Measurements from ENCODE around the gene CD8A. TPM values are rescaled to one million over a fixed set of nuclear protein-coding genes. Genes with fewer than 3 reads are reported as not detected.

CD8A gene
- total RNA-seq, 6 experiments from 2014 or later = not detected

DNA sequence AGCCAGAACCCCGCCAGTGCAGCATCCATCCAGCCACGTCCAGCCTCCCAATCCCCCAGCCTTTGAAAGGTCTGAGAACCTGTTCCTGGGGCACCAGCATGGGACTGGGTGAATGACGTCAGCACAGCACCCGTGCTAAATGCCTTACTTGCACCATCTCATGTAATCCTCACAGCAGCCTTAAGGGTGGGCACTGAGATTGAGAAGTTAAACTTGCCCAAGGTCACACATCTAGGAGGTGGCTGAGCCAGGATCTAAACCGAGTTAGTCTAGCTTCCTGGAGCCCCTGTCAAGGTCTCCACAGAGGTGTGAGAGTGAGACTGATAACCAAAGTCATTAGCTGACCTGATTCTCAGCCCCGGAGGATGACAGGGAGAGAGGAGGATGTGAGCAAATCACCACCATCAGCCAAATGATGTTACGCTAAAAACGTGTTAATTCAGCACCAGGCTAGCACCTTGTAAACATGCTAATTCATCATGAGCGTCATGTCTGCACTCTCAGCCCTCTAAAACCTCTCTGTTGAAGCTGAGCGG lies 4.6 kb downstream of the CD8A start:
- H3K27ac Mint-ChIP-seq = no peak overlapping the region
- no peak for DNase-seq
- no peaks in the 10 kb centered on the region for H3K9me3 Mint-ChIP-seq
- peaks cover 2% of the 10 kb centered on the region for H3K4me1 Mint-ChIP-seq (ENCODE audit: low read depth)
- TF ChIP-seq, protein P1, sequence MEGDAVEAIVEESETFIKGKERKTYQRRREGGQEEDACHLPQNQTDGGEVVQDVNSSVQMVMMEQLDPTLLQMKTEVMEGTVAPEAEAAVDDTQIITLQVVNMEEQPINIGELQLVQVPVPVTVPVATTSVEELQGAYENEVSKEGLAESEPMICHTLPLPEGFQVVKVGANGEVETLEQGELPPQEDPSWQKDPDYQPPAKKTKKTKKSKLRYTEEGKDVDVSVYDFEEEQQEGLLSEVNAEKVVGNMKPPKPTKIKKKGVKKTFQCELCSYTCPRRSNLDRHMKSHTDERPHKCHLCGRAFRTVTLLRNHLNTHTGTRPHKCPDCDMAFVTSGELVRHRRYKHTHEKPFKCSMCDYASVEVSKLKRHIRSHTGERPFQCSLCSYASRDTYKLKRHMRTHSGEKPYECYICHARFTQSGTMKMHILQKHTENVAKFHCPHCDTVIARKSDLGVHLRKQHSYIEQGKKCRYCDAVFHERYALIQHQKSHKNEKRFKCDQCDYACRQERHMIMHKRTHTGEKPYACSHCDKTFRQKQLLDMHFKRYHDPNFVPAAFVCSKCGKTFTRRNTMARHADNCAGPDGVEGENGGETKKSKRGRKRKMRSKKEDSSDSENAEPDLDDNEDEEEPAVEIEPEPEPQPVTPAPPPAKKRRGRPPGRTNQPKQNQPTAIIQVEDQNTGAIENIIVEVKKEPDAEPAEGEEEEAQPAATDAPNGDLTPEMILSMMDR (IDR thresholded peaks at IDR 0.05) = no peak
- no peak overlapping the region for H3K4me3 Mint-ChIP-seq
- no peaks in the 10 kb centered on the region for H3K36me3 Mint-ChIP-seq (ENCODE audit: low read depth)
- peaks cover 32% of the 10 kb centered on the region for H3K27me3 Mint-ChIP-seq (ENCODE audit: insufficient read depth)

DNA sequence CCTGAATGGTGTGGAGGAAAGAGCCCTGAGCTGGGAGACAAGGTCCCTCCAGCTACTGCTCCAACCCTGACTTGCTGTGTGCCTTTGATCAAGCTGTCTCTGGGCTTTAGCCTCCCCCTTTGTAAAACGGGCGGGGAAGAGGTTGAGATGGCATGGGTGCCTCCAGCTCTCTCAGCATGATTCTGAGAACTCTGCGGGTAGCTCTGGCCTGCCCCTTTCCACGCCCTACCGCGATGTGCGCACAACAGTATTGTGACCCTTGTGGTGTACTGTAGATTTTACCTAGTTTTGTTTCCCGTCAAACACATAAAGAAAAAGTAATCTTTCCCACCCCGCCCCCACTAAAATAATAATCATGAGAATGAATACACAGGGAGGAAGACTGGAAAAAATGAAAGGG lies 5.3 kb downstream of the CD8A start:
- H3K36me3 Mint-ChIP-seq (ENCODE audit: low read depth) = no peaks in the 10 kb centered on the region
- no peaks in the 10 kb centered on the region for H3K9me3 Mint-ChIP-seq
- peaks cover 30% of the 10 kb centered on the region for H3K27me3 Mint-ChIP-seq (ENCODE audit: insufficient read depth)
- no peaks in the 10 kb centered on the region for H3K4me1 Mint-ChIP-seq (ENCODE audit: low read depth)
- H3K4me3 Mint-ChIP-seq = no peak overlapping the region
- DNase-seq = no peak
- no peak overlapping the region for H3K27ac Mint-ChIP-seq
- TF ChIP-seq, protein P1 (IDR thresholded peaks at IDR 0.05) = no peak

DNA sequence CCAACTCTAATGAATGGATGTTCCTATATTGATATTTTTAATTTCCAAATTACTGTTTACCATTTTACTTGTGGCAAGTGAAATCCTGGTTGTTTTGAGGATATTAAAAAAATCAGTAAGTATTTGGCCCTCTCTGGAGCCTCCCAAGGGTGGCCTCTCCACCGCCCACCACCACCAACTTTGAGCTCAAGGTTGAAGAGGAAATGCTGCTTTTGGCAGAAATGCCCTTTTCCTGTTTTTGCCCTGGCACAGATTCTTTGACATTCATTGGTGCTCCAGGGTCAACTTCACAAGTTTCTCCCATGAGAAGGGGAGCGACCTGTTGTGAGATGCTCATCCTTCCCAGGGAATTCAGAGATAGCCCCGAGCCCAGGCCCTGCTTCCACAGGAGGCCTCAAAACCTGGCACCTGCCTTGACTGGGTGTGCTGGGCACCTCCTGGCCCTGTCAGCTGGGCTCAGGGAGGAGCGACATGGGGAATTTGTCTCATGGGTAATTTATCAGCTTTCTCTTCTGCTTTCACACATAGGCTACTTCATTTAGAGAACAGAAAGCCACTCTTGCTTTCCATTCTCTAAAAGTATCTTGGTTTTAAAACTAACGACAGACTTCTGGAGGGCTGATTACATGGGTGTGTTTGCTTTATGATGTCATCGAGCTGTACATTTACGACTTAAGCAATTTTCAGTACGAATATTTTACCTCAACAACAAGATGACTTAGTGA lies 6.9 kb downstream of the CD8A start:
- Mint-ChIP-seq H3K27me3 (ENCODE audit: insufficient read depth) (peaks cover 19% of the 10 kb centered on the region), H3K4me1 (ENCODE audit: low read depth) (no peaks in the 10 kb centered on the region), H3K36me3 (ENCODE audit: low read depth) (no peaks in the 10 kb centered on the region), H3K9me3 (no peaks in the 10 kb centered on the region), H3K4me3 (no peak overlapping the region), H3K27ac (no peak overlapping the region)
- TF ChIP-seq, protein P1 (IDR thresholded peaks at IDR 0.05) = no peak
- no peak for DNase-seq

DNA sequence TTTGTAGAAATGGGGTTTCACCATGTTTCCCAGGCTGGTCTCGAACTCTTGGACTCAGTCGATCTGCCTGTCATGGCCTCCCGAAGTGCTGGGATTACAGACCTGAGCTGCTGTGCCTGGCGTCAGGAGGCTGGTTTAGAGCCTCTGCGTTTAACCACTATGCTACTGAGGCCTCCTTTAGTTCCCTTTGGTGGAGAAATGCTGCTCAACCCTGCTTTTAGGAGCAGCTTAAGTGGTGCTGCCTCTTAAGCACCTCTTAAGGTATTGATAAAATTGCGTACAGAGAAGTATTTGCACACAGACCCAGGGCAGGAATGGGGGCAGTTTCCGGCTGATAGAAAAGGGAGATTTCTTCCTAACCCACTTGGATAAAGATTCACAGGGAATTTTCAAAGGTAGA lies 8.0 kb downstream of the CD8A start:
- DNase-seq = no peak
- no peaks in the 10 kb centered on the region for H3K36me3 Mint-ChIP-seq (ENCODE audit: low read depth)
- no peak overlapping the region for H3K4me3 Mint-ChIP-seq
- TF ChIP-seq, protein P1 (IDR thresholded peaks at IDR 0.05) = no peak
- H3K27ac Mint-ChIP-seq = no peak overlapping the region
- H3K27me3 Mint-ChIP-seq (ENCODE audit: insufficient read depth) = peaks cover 8% of the 10 kb centered on the region
- no peaks in the 10 kb centered on the region for H3K4me1 Mint-ChIP-seq (ENCODE audit: low read depth)
- no peaks in the 10 kb centered on the region for H3K9me3 Mint-ChIP-seq

DNA sequence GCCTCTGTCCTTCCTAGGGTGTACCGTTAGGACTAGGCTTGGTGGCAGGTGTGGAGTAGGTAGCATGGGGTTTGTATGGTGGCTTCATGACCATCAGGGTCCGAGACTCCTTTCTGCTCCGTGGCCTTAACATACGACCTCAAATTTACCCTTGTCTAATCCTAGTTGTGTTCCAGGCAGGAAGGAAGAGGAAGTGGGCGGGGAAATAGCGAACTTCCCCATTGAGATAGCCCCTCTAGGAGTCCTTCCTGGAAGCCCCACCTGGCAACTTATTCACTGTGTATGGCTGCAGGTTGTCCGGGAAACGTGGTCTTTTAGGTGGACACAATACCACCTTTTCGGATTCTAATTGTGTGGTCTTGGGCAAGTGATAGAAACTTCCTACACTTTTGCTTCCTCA lies 9.3 kb downstream of the CD8A start:
- Mint-ChIP-seq H3K27me3 (ENCODE audit: insufficient read depth) (peaks cover 7% of the 10 kb centered on the region), H3K4me3 (no peak overlapping the region), H3K9me3 (no peaks in the 10 kb centered on the region), H3K36me3 (ENCODE audit: low read depth) (no peaks in the 10 kb centered on the region), H3K27ac (no peak overlapping the region), H3K4me1 (ENCODE audit: low read depth) (no peaks in the 10 kb centered on the region)
- DNase-seq = no peak
- TF ChIP-seq, protein P1 (IDR thresholded peaks at IDR 0.05) = no peak
